ENCODE measurements around the gene PCBP3.

- TF ChIP-seq CTCF (conservative IDR thresholded peaks at IDR 0.05) = no peak
- TF ChIP-seq EZH2 (IDR thresholded peaks at IDR 0.05; ENCODE audit: low read depth) = no peak
Observed at GRCh38 chr21:45906859-45907258, 263.3 kb downstream of the PCBP3 start.
